Ectodermal cell (in vitro differentiated cells): ENCODE measurements around the gene PDXP.

Source experiments
- H3K27ac ChIP-seq: 2 replicates; pipeline ENCODE4 v1.7.0; 2013; ENCODE audit warnings: mild to moderate bottlenecking, low read depth, low read length; ENCODE audit not compliant: insufficient read depth, poor library complexity, severe bottlenecking
- H3K27me3 ChIP-seq: 2 replicates; pipeline ENCODE4 v1.7.0; 2013; ENCODE audit warnings: mild to moderate bottlenecking, low read length; ENCODE audit not compliant: insufficient read depth, control insufficient read depth, poor library complexity, severe bottlenecking
- H3K36me3 ChIP-seq: one replicate; pipeline ENCODE4 v1.7.0; 2013; ENCODE audit warnings: low read length; ENCODE audit not compliant: control insufficient read depth, insufficient read depth
- H3K4me1 ChIP-seq: one replicate; pipeline ENCODE4 v1.7.0; 2013; ENCODE audit warnings: low read length; ENCODE audit not compliant: control insufficient read depth, insufficient read depth
- H3K4me3 ChIP-seq: 2 replicates; pipeline ENCODE4 v1.7.0; 2013; ENCODE audit warnings: low read depth, low read length, control low read depth; ENCODE audit not compliant: insufficient read depth
- H3K9me3 ChIP-seq: 2 replicates; pipeline ENCODE4 v1.7.0; 2013; ENCODE audit warnings: mild to moderate bottlenecking, low read length, moderate library complexity; ENCODE audit not compliant: control insufficient read depth
- WGBS, 2 experiments: methylation state at CpG; one replicate each; pipeline ENCODE4 v1.1.7; 2013; ENCODE audit warnings: missing lambda C conversion rate in 2 of 2; 5-methylcytosine and 5-hydroxymethylcytosine counted together

The PDXP gene

DNA sequence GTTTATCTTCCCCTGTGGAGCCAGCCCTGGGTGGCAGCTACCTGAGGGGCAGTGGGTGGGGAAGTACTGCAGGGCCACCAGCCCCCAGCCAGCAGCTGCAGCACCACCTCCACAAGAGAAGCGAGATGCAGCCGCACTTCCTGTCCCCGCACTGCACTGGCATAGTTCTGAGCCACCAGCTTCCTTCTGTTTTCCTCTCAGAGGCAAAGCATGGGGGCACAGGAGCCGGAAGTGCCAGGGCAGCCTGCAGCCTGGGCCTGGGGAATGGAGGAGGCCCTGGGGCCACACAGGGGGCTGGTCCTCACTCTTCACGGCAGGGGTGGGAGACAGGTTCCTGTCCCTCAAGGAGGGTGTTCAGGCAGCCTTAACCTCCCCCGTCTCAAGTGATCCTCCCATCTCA lies 31.0 kb upstream of the PDXP start:
- no peak overlapping the region for H3K4me3 ChIP-seq
- 94 to 95% methylated on average over 6 of the region's 6 CpGs for WGBS, 2 experiments
- H3K4me1 ChIP-seq, result no peaks in the 10 kb centered on the region
- no peaks in the 10 kb centered on the region for H3K27me3 ChIP-seq
- H3K9me3 ChIP-seq, result no peaks in the 10 kb centered on the region
- no peak overlapping the region for H3K27ac ChIP-seq
- H3K36me3 ChIP-seq, result peaks cover 8% of the 10 kb centered on the region

DNA sequence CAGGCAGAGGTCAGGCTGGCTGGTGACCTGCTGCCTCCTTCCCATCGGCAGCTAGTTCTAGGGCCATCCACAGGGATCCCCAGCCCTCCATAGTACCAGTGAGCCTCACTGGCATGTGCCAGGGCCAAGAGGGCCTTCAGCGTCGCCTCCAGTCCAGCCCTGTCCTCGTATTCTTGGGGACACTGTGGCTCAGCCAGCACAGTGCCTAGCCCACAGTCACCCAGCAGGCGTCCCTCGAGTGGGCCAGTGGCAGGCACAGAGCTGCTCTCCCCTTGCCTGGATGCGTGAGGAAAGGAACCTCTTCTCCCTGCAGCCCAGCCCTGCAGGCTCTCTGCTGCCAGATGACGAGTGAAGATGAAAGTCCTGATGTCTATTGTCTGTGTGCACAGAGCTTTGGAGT lies 29.7 kb upstream of the PDXP start:
- 94 to 97% methylated on average over 8 of the region's 8 CpGs for WGBS, 2 experiments
- H3K36me3 ChIP-seq, result peaks cover 8% of the 10 kb centered on the region
- H3K4me1 ChIP-seq, result peaks cover 9% of the 10 kb centered on the region
- H3K9me3 ChIP-seq, result no peaks in the 10 kb centered on the region
- H3K4me3 ChIP-seq, result no peak overlapping the region
- H3K27ac ChIP-seq, result no peak overlapping the region
- no peaks in the 10 kb centered on the region for H3K27me3 ChIP-seq

DNA sequence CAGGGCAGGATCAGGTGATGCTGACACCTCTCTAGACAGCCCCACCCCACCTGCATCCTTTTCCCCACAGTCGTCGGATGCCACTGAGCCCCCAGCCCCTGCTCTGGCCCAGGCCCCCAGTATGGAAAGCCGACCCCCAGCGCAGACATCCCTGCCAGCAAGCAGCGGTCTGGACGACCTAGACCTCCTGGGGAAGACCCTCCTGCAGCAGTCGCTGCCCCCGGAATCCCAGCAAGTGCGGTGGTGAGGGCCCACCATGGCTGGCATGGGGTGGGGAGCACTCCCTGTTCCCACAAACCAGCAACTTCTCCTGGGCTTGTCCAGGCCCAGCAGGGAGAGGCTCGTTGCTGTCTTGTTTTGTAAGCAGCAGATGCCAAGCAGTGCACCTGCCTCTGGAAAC lies 28.6 kb upstream of the PDXP start:
- Histone ChIP-seq H3K4me3 (no peak overlapping the region), H3K9me3 (no peaks in the 10 kb centered on the region), H3K27me3 (no peaks in the 10 kb centered on the region), H3K36me3 (peaks cover 5% of the 10 kb centered on the region), H3K4me1 (peaks cover 18% of the 10 kb centered on the region), H3K27ac (no peak overlapping the region)
- 89 to 94% methylated on average over 10 of the region's 10 CpGs for WGBS, 2 experiments

GRCh38 chr22:37630839-37631435 lies 27.6 kb upstream of the PDXP start:
- H3K36me3 ChIP-seq, result peaks cover 5% of the 10 kb centered on the region
- WGBS, 2 experiments, result 91 to 93% methylated on average over 9 of the region's 9 CpGs

GRCh38 chr22:37631448-37632173 lies 26.9 kb upstream of the PDXP start:
- Histone ChIP-seq H3K9me3 (no peaks in the 10 kb centered on the region), H3K4me3 (no peak overlapping the region), H3K4me1 (peaks cover 18% of the 10 kb centered on the region), H3K36me3 (peaks cover 5% of the 10 kb centered on the region), H3K27me3 (no peaks in the 10 kb centered on the region), H3K27ac (no peak overlapping the region)
- 92 to 94% methylated on average over 19 of the region's 19 CpGs for WGBS, 2 experiments

More at GRCh38 chr22:37630839-37631435, 27.6 kb upstream of the PDXP start:
- peaks cover 18% of the 10 kb centered on the region for H3K4me1 ChIP-seq
- H3K27ac ChIP-seq, result no peak overlapping the region
- no peaks in the 10 kb centered on the region for H3K27me3 ChIP-seq
- H3K9me3 ChIP-seq, result no peaks in the 10 kb centered on the region
- H3K4me3 ChIP-seq, result no peak overlapping the region

DNA sequence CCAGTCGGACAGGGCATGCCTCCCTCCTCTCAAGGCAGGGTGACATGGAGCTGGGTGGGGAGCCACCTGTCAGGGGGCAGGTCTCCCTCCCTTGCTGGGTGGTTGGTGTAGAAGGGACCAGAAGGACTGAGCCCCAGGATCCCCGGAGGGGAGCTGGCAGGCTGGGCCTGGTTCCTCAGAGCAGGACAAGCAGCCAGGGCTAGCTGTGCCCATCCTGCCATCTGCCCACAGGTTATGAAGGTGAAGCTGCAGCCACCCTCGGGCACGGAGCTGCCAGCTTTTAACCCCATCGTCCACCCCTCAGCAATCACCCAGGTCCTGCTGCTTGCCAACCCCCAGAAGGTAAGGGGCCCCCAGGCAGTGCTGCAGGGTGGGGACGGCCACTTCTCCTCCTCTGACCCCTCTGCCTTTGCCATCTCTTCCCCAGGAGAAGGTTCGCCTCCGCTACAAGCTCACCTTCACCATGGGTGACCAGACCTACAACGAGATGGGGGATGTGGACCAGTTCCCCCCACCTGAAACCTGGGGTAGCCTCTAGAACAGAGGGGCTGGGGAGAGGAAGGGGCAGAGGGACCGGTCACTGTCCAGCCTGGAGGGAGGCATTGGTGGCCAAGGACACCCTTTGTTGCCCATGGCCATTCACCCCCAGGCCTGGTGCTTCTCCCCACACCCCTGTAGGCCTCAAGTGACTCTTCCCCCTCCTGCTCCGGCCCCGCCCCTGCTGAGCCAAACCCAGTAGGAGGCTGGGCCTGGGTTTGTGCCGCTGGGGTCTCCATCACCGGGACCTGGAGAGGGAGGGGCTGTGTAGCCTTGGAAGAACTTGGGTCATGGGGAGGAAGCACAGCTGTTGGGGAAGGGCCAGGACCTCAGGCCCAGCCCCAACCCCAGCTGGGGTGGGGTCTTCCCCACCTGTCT lies 26.1 kb upstream of the PDXP start:
- Histone ChIP-seq H3K9me3 (no peaks in the 10 kb centered on the region), H3K4me3 (no peak overlapping the region), H3K27me3 (no peaks in the 10 kb centered on the region), H3K4me1 (peaks cover 18% of the 10 kb centered on the region), H3K27ac (no peak overlapping the region), H3K36me3 (peaks cover 5% of the 10 kb centered on the region)
- WGBS, 2 experiments, result 87 to 93% methylated on average over 14 of the region's 14 CpGs

DNA sequence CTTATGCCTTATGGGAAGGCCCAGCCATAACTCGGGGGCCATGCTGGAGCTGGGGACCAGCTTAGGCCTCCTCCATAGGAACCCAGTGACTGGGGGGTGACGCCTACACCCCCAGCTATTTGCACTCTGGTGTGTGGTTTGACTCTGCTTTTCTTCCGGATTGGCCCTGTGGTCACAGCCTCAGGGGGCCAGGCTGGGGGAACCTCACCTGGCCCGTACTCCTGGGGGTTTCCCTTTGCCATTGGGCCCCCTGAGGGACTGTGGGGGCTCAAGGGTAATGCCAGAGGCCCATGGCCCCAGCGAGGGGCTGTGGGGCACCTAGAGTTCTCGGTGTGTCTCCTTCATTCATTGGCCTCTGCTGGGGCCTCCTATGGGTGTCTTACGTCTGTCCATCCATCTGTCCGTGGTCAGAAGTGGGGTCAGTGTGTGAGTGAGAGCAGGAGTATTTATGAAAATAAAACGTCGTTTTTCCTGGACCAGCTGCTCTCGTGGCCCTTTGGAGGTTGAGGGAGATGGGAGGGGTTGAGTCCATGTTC lies 25.4 kb upstream of the PDXP start:
- no peak overlapping the region for H3K4me3 ChIP-seq
- peak overlapping the region; percentile 66 for H3K27ac ChIP-seq
- no peaks in the 10 kb centered on the region for H3K27me3 ChIP-seq
- H3K9me3 ChIP-seq, result no peaks in the 10 kb centered on the region
- H3K36me3 ChIP-seq, result peaks cover 5% of the 10 kb centered on the region
- H3K4me1 ChIP-seq, result peaks cover 18% of the 10 kb centered on the region
- 84 to 86% methylated on average over 11 of the region's 11 CpGs for WGBS, 2 experiments

DNA sequence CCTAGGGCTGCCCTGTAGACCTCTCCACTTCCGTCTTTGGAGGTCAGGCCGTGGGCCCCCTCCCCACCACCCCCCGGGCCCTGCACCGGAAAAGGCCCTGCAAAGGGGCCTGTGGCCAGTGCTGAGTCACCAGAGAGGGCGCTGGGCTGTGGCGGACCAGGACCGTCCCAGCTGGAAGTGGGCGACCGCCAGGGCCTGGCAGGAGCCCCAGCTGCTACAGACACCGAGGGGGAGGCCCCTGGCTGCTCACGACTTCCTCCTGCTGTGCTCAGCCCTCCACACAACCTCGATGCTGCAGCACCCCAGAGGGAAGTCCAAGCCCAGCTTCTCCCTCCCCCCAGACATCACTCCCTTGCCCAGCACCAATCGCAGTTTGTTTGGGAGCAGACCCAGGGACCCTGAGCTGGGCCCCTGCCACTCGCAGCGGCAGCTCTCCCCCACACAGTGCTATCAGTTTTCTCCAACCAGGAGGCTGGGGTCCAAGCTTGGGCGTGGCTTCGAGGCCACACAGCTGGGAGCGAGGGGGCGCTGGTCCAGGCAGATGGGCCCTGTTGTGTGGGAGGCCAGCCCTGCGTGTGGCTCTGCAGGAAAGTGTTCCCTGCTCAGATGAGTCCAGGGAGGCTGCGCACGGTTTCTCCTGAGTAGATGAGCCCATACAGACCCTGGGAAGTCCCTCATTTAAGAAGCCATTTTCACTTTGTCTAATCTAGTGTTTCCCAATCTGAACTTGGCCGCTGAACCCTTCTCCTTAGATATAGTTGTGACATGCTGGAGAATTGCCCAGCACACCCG lies 24.7 kb upstream of the PDXP start:
- Histone ChIP-seq H3K9me3 (no peaks in the 10 kb centered on the region), H3K4me1 (peaks cover 18% of the 10 kb centered on the region), H3K27me3 (no peaks in the 10 kb centered on the region), H3K27ac (peak overlapping the region; percentile 66), H3K4me3 (no peak overlapping the region), H3K36me3 (peaks cover 5% of the 10 kb centered on the region)
- WGBS, 2 experiments, result 23 to 24% methylated on average over 24 of the region's 24 CpGs

- H3K4me1 ChIP-seq, result peaks cover 18% of the 10 kb centered on the region
Measured at GRCh38 chr22:37634417-37634924, 24.1 kb upstream of the PDXP start.

More at GRCh38 chr22:37634417-37634924, 24.1 kb upstream of the PDXP start:
- no peaks in the 10 kb centered on the region for H3K27me3 ChIP-seq
- no peak overlapping the region for H3K4me3 ChIP-seq
- no peak overlapping the region for H3K27ac ChIP-seq
- 77 to 79% methylated on average over 8 of the region's 8 CpGs for WGBS, 2 experiments
- H3K9me3 ChIP-seq, result no peaks in the 10 kb centered on the region
- H3K36me3 ChIP-seq, result peaks cover under 1% of the 10 kb centered on the region
